IMR-90 (cell line): ENCODE measurements around the gene TBC1D1. TPM values are rescaled to one million over a fixed set of nuclear protein-coding genes. Genes with fewer than 3 reads are reported as not detected.

Experiments used
- ATAC-seq: fragments of 200-7000 bp; cut with Tn5 transposase; 2 replicates; pipeline ENCODE4 v1.9.1; 2020; ENCODE audit warnings: low read depth, mild to moderate bottlenecking, moderate library complexity
- BruUV-seq: library from RNA; stranded (reverse); fragments of 400-500 nt; replicated peaks from 2 replicates; lab custom pipeline; 2021; lab: Mats Ljungman, UMichigan
- CTCF ChIA-PET: fragments of 300-600 bp; formaldehyde crosslinking; extraction: SDS; loops from one replicate; lab custom pipeline; 2021; ENCODE audit warnings: antibody characterized with exemption; lab: Yijun Ruan, JAX
- POLR2A ChIA-PET: fragments of 300-600 bp; sonication (Branson Sonifier 250); formaldehyde crosslinking; loops from one replicate; lab custom pipeline; 2022; ENCODE audit warnings: antibody characterized with exemption; ENCODE audit not compliant: unreplicated experiment; lab: Charles Lee
- DNase-seq: peaks from one replicate; pipeline ENCODE4 v3.0.0; 2013
- H2AFZ ChIP-seq: replicated peaks from 2 replicates; pipeline ENCODE3; 2013; ENCODE audit warnings: low read length, mild to moderate bottlenecking; ENCODE audit not compliant: poor library complexity
- H2AK5ac ChIP-seq: 2 replicates; pipeline ENCODE4 v1.6.1; 2013; ENCODE audit warnings: low read depth, low read length, inconsistent platforms
- H2AK9ac ChIP-seq: replicated peaks from 2 replicates; pipeline ENCODE3; 2013; ENCODE audit warnings: mild to moderate bottlenecking, low read depth, low read length, moderate library complexity; ENCODE audit not compliant: poor library complexity
- H2BK120ac ChIP-seq: 2 replicates; pipeline ENCODE4 v1.6.1; 2013; ENCODE audit warnings: low read depth, low read length, inconsistent platforms
- H2BK15ac ChIP-seq: 3 replicates; pipeline ENCODE4 v1.6.1; 2013; ENCODE audit warnings: low read depth, low read length, inconsistent platforms
- H2BK20ac ChIP-seq: 2 replicates; pipeline ENCODE4 v1.6.1; 2013; ENCODE audit warnings: low read depth, mild to moderate bottlenecking, inconsistent platforms, low read length, moderate library complexity
- H2BK5ac ChIP-seq: 2 replicates; pipeline ENCODE4 v1.6.1; 2013; ENCODE audit warnings: mild to moderate bottlenecking, low read depth, low read length, inconsistent platforms; ENCODE audit not compliant: poor library complexity, severe bottlenecking
- H3K14ac ChIP-seq: replicated peaks from 2 replicates; pipeline ENCODE4 v1.6.1; 2013; ENCODE audit warnings: low read depth, low read length, inconsistent platforms
- H3K18ac ChIP-seq: 2 replicates; pipeline ENCODE4 v1.6.1; 2013; ENCODE audit warnings: low read depth, low read length, control low read depth
- H3K23ac ChIP-seq: 2 replicates; pipeline ENCODE4 v1.6.1; 2013; ENCODE audit warnings: low read depth, low read length, inconsistent platforms
- H3K27ac ChIP-seq: 2 replicates; pipeline ENCODE4 v1.5.1; 2013; ENCODE audit warnings: mild to moderate bottlenecking, control low read depth, low read length; ENCODE audit not compliant: insufficient read depth
- H3K27me3 ChIP-seq: 2 replicates; pipeline ENCODE4 v1.6.1; 2013; ENCODE audit warnings: low read length; ENCODE audit not compliant: control insufficient read depth, insufficient read depth
- H3K36me3 ChIP-seq: 2 replicates; pipeline ENCODE4 v1.6.1; 2013; ENCODE audit warnings: low read length, mixed read lengths; ENCODE audit not compliant: control insufficient read depth, insufficient read depth
- H3K4ac ChIP-seq: 2 replicates; pipeline ENCODE4 v1.6.1; 2013; ENCODE audit warnings: low read depth, low read length, inconsistent platforms
- H3K4me1 ChIP-seq: 2 replicates; pipeline ENCODE4 v1.6.1; 2013; ENCODE audit warnings: low read length, mixed read lengths; ENCODE audit not compliant: control insufficient read depth, insufficient read depth
- H3K4me2 ChIP-seq: 2 replicates; pipeline ENCODE4 v1.6.1; 2013; ENCODE audit warnings: low read depth, mild to moderate bottlenecking, control low read depth, low read length, moderate library complexity
- H3K4me3 ChIP-seq: 2 replicates; pipeline ENCODE4 v1.5.1; 2013; ENCODE audit warnings: low read depth, mild to moderate bottlenecking, control low read depth, low read length, moderate library complexity; ENCODE audit not compliant: insufficient read depth
- H3K56ac ChIP-seq: 2 replicates; pipeline ENCODE4 v1.6.1; 2013; ENCODE audit warnings: low read length, inconsistent platforms; ENCODE audit not compliant: insufficient read depth; ENCODE audit errors: extremely low read depth
- H3K79me1 ChIP-seq, 2 experiments: 2 replicates each; pipeline ENCODE4 v1.6.1; 2013; ENCODE audit warnings: low read length in 2 of 2, inconsistent platforms in 1 of 2, low read depth in 1 of 2
- H3K9ac ChIP-seq: 2 replicates; pipeline ENCODE4 v1.6.1; 2013; ENCODE audit warnings: low read depth, low read length, control low read depth
- H3K9me1 ChIP-seq: 2 replicates; pipeline ENCODE4 v1.6.1; 2013; ENCODE audit warnings: low read length, inconsistent platforms; ENCODE audit not compliant: insufficient read depth
- H3K9me3 ChIP-seq: 2 replicates; pipeline ENCODE4 v1.6.1; 2013; ENCODE audit warnings: low read length; ENCODE audit not compliant: control insufficient read depth, insufficient read depth
- H4K20me1 ChIP-seq: 2 replicates; pipeline ENCODE4 v1.6.1; 2013; ENCODE audit warnings: low read length, inconsistent platforms; ENCODE audit not compliant: insufficient read depth
- H4K5ac ChIP-seq: 2 replicates; pipeline ENCODE4 v1.6.1; 2013; ENCODE audit warnings: mild to moderate bottlenecking, low read depth, low read length, control low read depth
- H4K8ac ChIP-seq, 2 experiments: 2 replicates each; pipeline ENCODE4 v1.6.1; 2013; ENCODE audit warnings: low read depth in 2 of 2, low read length in 2 of 2, control low read depth in 1 of 2, inconsistent platforms in 1 of 2
- H4K91ac ChIP-seq: 2 replicates; pipeline ENCODE4 v1.6.1; 2013; ENCODE audit warnings: low read depth, low read length, inconsistent platforms; ENCODE audit not compliant: insufficient read depth
- BHLHE40 ChIP-seq: fragments of 150-350 bp; IDR thresholded peaks from 2 replicates; pipeline ENCODE4 v1.6.1; 2016; ENCODE audit warnings: mild to moderate bottlenecking, low read depth, low read length
- CEBPB ChIP-seq: IDR thresholded peaks from 2 replicates; pipeline ENCODE4 v1.6.1; 2012; ENCODE audit warnings: low read depth, low read length, improper control_type of control experiment
- CHD1 ChIP-seq: IDR thresholded peaks from 2 replicates; pipeline ENCODE4 v1.6.1; 2012; ENCODE audit warnings: low read depth, low read length, improper control_type of control experiment
- CTCF ChIP-seq: conservative IDR thresholded peaks from 2 replicates; pipeline ENCODE4 v1.5.1; 2012; ENCODE audit warnings: mild to moderate bottlenecking, low read depth, low read length, improper control_type of control experiment
- ELK1 ChIP-seq: fragments of 150-350 bp; IDR thresholded peaks from 2 replicates; pipeline ENCODE4 v1.6.1; 2016; ENCODE audit warnings: low read depth, mild to moderate bottlenecking, low read length, moderate library complexity, borderline replicate concordance
- MAFK ChIP-seq: IDR thresholded peaks from 2 replicates; pipeline ENCODE4 v1.6.1; 2012; ENCODE audit warnings: low read depth, low read length, improper control_type of control experiment
- MAZ ChIP-seq: IDR thresholded peaks from 2 replicates; pipeline ENCODE4 v1.6.1; 2012; ENCODE audit warnings: low read depth, mild to moderate bottlenecking, low read length, improper control_type of control experiment, moderate library complexity, borderline replicate concordance
- MXI1 ChIP-seq: IDR thresholded peaks from 2 replicates; pipeline ENCODE4 v1.6.1; 2012; ENCODE audit warnings: low read depth, mild to moderate bottlenecking, low read length, moderate library complexity, borderline replicate concordance
- NFE2L2 ChIP-seq: fragments of 150-350 bp; IDR thresholded peaks from 2 replicates; pipeline ENCODE4 v1.6.1; 2016; ENCODE audit warnings: low read depth, mild to moderate bottlenecking, low read length
- POLR2A ChIP-seq: IDR thresholded peaks from 2 replicates; pipeline ENCODE4 v1.6.1; 2012; ENCODE audit warnings: mild to moderate bottlenecking, low read depth, low read length
- RAD21 ChIP-seq: IDR thresholded peaks from 2 replicates; pipeline ENCODE4 v1.6.1; 2012; ENCODE audit warnings: low read length, improper control_type of control experiment
- RCOR1 ChIP-seq: IDR thresholded peaks from 2 replicates; pipeline ENCODE4 v1.6.1; 2012; ENCODE audit warnings: mild to moderate bottlenecking, low read length, improper control_type of control experiment; ENCODE audit not compliant: insufficient replicate concordance
- USF2 ChIP-seq: fragments of 150-350 bp; IDR thresholded peaks from 2 replicates; pipeline ENCODE4 v1.6.1; 2017; ENCODE audit warnings: mild to moderate bottlenecking, antibody characterized with exemption, low read length, low read depth
- WGBS, 2 experiments: methylation state at CpG; one replicate each; pipeline versions ENCODE4 v1.1.5 to v1.1.7; 2013; ENCODE audit warnings: missing lambda C conversion rate in 2 of 2; ENCODE audit not compliant: insufficient read length in 1 of 2; ENCODE audit errors: extremely low coverage in 2 of 2; 5-methylcytosine and 5-hydroxymethylcytosine counted together
- dilution Hi-C: fragments of 300-500 bp; cut with HindIII; formaldehyde crosslinking; loops from one replicate; pipeline ENCODE4 v1.14.3; 2018; ENCODE audit warnings: low sequenced_read_pairs; ENCODE audit not compliant: unreplicated experiment
- in situ Hi-C: fragments of 300-500 bp; cut with MboI; formaldehyde crosslinking; loops from 3 replicates; pipeline ENCODE4 v1.14.3; 2019; ENCODE audit warnings: low sequenced_read_pairs, inconsistent platforms, mixed read lengths
- intact Hi-C: fragments of 100-400 bp; cut with micrococcal nuclease; formaldehyde crosslinking; loops from 2 replicates; pipeline ENCODE4 v1.10.0; 2022
- polyA plus RNA-seq, 3 experiments: library from polyadenylated mRNA; depleted of rRNA; stranded (reverse); fragments of >200 nt; gene quantifications; 2 replicates each; pipeline ENCODE4 v1.2.3, GENCODE V29; 2012; ENCODE audit warnings: low replicate concordance in 1 of 3
- total RNA-seq: library from RNA; depleted of rRNA; stranded (reverse); fragments of >200 nt; gene quantifications from 2 replicates; pipeline ENCODE4 v1.2.3, GENCODE V29; 2012

The TBC1D1 gene
- total and polyA plus RNA-seq, 2 of the 4 experiments (the other 2 are of a cell fraction): 42.4 to 104 TPM

- H3K4me3 ChIP-seq: no peak overlapping the region
- no peak overlapping the region for H2BK15ac ChIP-seq
- H3K14ac ChIP-seq: no peak overlapping the region
- TF ChIP-seq RCOR1 (no peak), NFE2L2 (no peak), CTCF (no peak), POLR2A (no peak), CEBPB (no peak), BHLHE40 (no peak), MAFK (no peak), USF2 (no peak), ELK1 (no peak), RAD21 (no peak), MXI1 (no peak), CHD1 (no peak), MAZ (no peak)
- H3K36me3 ChIP-seq: no peaks in the 10 kb centered on the region
- no peaks in the 10 kb centered on the region for H3K9me3 ChIP-seq
- H4K91ac ChIP-seq: no peak overlapping the region
- H3K23ac ChIP-seq: no peak overlapping the region
- no peak overlapping the region for H3K4me2 ChIP-seq
- no peak overlapping the region for H3K56ac ChIP-seq
- peaks cover 8% of the 10 kb centered on the region; the same call in 1 of the 2 replicates for H4K20me1 ChIP-seq
- CTCF ChIA-PET: no interaction called here
- H3K9ac ChIP-seq: no peak overlapping the region
- WGBS, 2 experiments: no CpG with 5 or more reads among the region's 1 CpG
- POLR2A ChIA-PET: no interaction called here
- no peak overlapping the region for H2AK9ac ChIP-seq
- H3K27me3 ChIP-seq: no peaks in the 10 kb centered on the region
- peaks cover 16 to 44% of the 10 kb centered on the region in 2 experiments; a peak in 3 of 4 replicates for H3K79me1 ChIP-seq
- H2AFZ ChIP-seq: no peak overlapping the region
- in situ Hi-C loops (no loop called here), intact Hi-C loops (no loop called here), dilution Hi-C loops (no loop called here)
- BruUV-seq: no TSS peak
- no peak overlapping the region for H2BK5ac ChIP-seq
- H2AK5ac ChIP-seq: no peak overlapping the region
- H2BK20ac ChIP-seq: no peak overlapping the region
- H3K18ac ChIP-seq: no peak overlapping the region
- no peak overlapping the region for H4K8ac ChIP-seq
- no peak for DNase-seq
- H3K4ac ChIP-seq: no peak overlapping the region
- no peak for ATAC-seq
- peaks cover 10% of the 10 kb centered on the region for H3K4me1 ChIP-seq
- H4K5ac ChIP-seq: no peak overlapping the region
- H3K9me1 ChIP-seq: peaks cover 15% of the 10 kb centered on the region
- no peak overlapping the region for H3K27ac ChIP-seq
- H2BK120ac ChIP-seq: no peak overlapping the region
These were observed 89.4 kb downstream of the TBC1D1 start for GRCh38 chr4:37980246-37980645.
